K562 (cell line): ENCODE measurements around the gene PSMD10. TPM values are rescaled to one million over a fixed set of nuclear protein-coding genes. Genes with fewer than 3 reads are reported as not detected.

Source experiments
- ATF3 ChIP-seq, 2 experiments: fragments of 450-650 bp in 1 of 2; sonication (generic) in 1 of 2; formaldehyde crosslinking in 1 of 2; IDR thresholded peaks in 1 of 2; conservative IDR thresholded peaks in 1 of 2; 2 replicates each; pipeline versions ENCODE4 v1.6.1 to v1.8.1; 2016 to 2023; ENCODE audit warnings: mild to moderate bottlenecking in 2 of 2, moderate library complexity in 2 of 2, inconsistent platforms in 1 of 2, missing genetic modification reagents in 1 of 2
- CHD4 ChIP-seq: fragments of 200-600 bp; sonication (generic); IDR thresholded peaks from 3 replicates; pipeline ENCODE4 v1.6.1; 2012; ENCODE audit warnings: low read depth, mild to moderate bottlenecking, mixed read lengths, low read length, inconsistent platforms; ENCODE audit not compliant: insufficient read depth, insufficient replicate concordance, poor library complexity, severe bottlenecking
- FOXP1 ChIP-seq: sonication (generic); formaldehyde crosslinking; IDR thresholded peaks from 2 replicates; pipeline ENCODE4 v1.8.0; 2022; ENCODE audit warnings: mild to moderate bottlenecking, missing genetic modification reagents
- POLR2B ChIP-seq: fragments of 450-650 bp; IDR thresholded peaks from 2 replicates; pipeline ENCODE4 v1.6.1; 2018; ENCODE audit warnings: low read depth; ENCODE audit not compliant: partially characterized antibody
- RBM22 ChIP-seq: fragments of 200-400 bp; formaldehyde crosslinking; IDR thresholded peaks from 2 replicates; pipeline ENCODE4 v1.6.1; 2018; ENCODE audit warnings: low read length, low read depth; ENCODE audit not compliant: poor library complexity, severe bottlenecking
- RERE ChIP-seq: sonication (generic); formaldehyde crosslinking; IDR thresholded peaks from 2 replicates; pipeline ENCODE4 v1.8.0; 2023; ENCODE audit warnings: missing genetic modification reagents, mild to moderate bottlenecking, borderline replicate concordance
- SP2 ChIP-seq: IDR thresholded peaks from 2 replicates; pipeline ENCODE4 v1.6.1; 2011; ENCODE audit warnings: mild to moderate bottlenecking, low read depth, low read length, moderate library complexity; ENCODE audit not compliant: poor library complexity, severe bottlenecking; ENCODE audit errors: extremely low read depth
- TAF15 ChIP-seq: fragments of 200-400 bp; formaldehyde crosslinking; IDR thresholded peaks from 2 replicates; pipeline ENCODE4 v1.6.1; 2017; ENCODE audit warnings: mild to moderate bottlenecking, low read depth, low read length, moderate library complexity
- TOE1 ChIP-seq, 2 experiments: fragments of 450-650 bp in 1 of 2; sonication (generic) in 1 of 2; formaldehyde crosslinking in 1 of 2; IDR thresholded peaks; 2 replicates each; pipeline versions ENCODE4 v1.7.1 to v1.8.0; 2016 to 2022; ENCODE audit warnings: borderline replicate concordance in 2 of 2, mild to moderate bottlenecking in 2 of 2, antibody characterized with exemption in 1 of 2, inconsistent platforms in 1 of 2, low read depth in 1 of 2, missing genetic modification reagents in 1 of 2, moderate library complexity in 1 of 2
- ZNF12 ChIP-seq: sonication (generic); formaldehyde crosslinking; IDR thresholded peaks from 2 replicates; pipeline ENCODE4 v1.4.0; 2020; ENCODE audit warnings: mild to moderate bottlenecking, missing genetic modification reagents
- ZNF347 ChIP-seq: fragments of 450-650 bp; formaldehyde crosslinking; IDR thresholded peaks from 2 replicates; pipeline ENCODE4 v1.4.0; 2020; ENCODE audit warnings: low read depth, mild to moderate bottlenecking, moderate library complexity
- polyA plus RNA-seq, 8 experiments: library from polyadenylated mRNA; depleted of rRNA in 4 of 8; stranded (reverse) in 5 of 8; unstranded in 3 of 8; fragments of >200 nt; fragmentation: Nextera tagmentation in 2 of 8; fragmentation: Illumina TruSeq in 1 of 8; extraction: Ambion mirVana in 2 of 8; extraction: Trizol in 1 of 8; gene quantifications; 2 replicates each; pipeline versions ENCODE4 v1.2.1 to v1.2.3, GENCODE V29; 2011 to 2014; ENCODE audit warnings: inconsistent platforms in 1 of 8, missing spikeins in 1 of 8
- total RNA-seq, 7 experiments: library from RNA; depleted of rRNA in 6 of 7; stranded (reverse); fragments of >200 nt in 6 of 7; fragmentation: Illumina TruSeq in 2 of 7; extraction: Trizol in 2 of 7; gene quantifications; 2 replicates each; pipeline versions ENCODE4 v1.2.1 to v1.2.3, GENCODE V29; 2011 to 2021; ENCODE audit warnings: low replicate concordance in 1 of 7
- TF ChIP-seq, protein P1 (sequence below), 2 experiments: fragments of 450-650 bp; conservative IDR thresholded peaks; 2 replicates each; pipeline ENCODE4 v1.6.1; 2017; ENCODE audit warnings: mild to moderate bottlenecking in 2 of 2, moderate library complexity in 2 of 2
- TF ChIP-seq, protein P2 (sequence below): fragments of 250-450 bp; sonication (Bioruptor Pico); IDR thresholded peaks from 2 replicates; pipeline ENCODE4 v1.8.0; 2022; ENCODE audit warnings: moderate library complexity, mild to moderate bottlenecking, inconsistent platforms

Gene PSMD10
- total and polyA plus RNA-seq, 9 of the 15 experiments (the other 6 are each of a cell fraction or from before 2014, with no cell fraction given): 47.8 to 163 (median 70.4) TPM

GRCh38 chrX:108036298-108036973 is 54.9 kb downstream of the PSMD10 start (continued):
- TF ChIP-seq RERE (CRISPR knock-in tag) (no peak), FOXP1 (no peak), TOE1 (IDR thresholded peaks at IDR 0.05; ENCODE audit: borderline replicate concordance) (no peak), TOE1 (CRISPR knock-in tag; IDR thresholded peaks at IDR 0.05; ENCODE audit: borderline replicate concordance, low read depth) (no peak), SP2 (no peak), ATF3 (IDR thresholded peaks at IDR 0.05) (peak; percentile 79), ATF3 (CRISPR knock-in tag; conservative IDR thresholded peaks at IDR 0.05) (no peak), ZNF12 (CRISPR knock-in tag) (no peak), POLR2B (no peak), ZNF347 (CRISPR knock-in tag) (no peak), RBM22 (no peak), CHD4 (no peak), TAF15 (no peak)
- TF ChIP-seq, protein P1, sequence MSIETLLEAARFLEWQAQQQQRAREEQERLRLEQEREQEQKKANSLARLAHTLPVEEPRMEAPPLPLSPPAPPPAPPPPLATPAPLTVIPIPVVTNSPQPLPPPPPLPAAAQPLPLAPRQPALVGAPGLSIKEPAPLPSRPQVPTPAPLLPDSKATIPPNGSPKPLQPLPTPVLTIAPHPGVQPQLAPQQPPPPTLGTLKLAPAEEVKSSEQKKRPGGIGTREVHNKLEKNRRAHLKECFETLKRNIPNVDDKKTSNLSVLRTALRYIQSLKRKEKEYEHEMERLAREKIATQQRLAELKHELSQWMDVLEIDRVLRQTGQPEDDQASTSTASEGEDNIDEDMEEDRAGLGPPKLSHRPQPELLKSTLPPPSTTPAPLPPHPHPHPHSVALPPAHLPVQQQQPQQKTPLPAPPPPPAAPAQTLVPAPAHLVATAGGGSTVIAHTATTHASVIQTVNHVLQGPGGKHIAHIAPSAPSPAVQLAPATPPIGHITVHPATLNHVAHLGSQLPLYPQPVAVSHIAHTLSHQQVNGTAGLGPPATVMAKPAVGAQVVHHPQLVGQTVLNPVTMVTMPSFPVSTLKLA (conservative IDR thresholded peaks at IDR 0.05): 0 out of 4 replicates have a peak, but pooled peaks of 1 of the 2 experiments have one; percentile 36
- TF ChIP-seq, protein P2, sequence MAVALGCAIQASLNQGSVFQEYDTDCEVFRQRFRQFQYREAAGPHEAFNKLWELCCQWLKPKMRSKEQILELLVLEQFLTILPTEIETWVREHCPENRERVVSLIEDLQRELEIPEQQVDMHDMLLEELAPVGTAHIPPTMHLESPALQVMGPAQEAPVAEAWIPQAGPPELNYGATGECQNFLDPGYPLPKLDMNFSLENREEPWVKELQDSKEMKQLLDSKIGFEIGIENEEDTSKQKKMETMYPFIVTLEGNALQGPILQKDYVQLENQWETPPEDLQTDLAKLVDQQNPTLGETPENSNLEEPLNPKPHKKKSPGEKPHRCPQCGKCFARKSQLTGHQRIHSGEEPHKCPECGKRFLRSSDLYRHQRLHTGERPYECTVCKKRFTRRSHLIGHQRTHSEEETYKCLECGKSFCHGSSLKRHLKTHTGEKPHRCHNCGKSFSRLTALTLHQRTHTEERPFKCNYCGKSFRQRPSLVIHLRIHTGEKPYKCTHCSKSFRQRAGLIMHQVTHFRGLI (CRISPR knock-in tag): no peak
